Measurements from ENCODE around the gene TMTC2.

DNA sequence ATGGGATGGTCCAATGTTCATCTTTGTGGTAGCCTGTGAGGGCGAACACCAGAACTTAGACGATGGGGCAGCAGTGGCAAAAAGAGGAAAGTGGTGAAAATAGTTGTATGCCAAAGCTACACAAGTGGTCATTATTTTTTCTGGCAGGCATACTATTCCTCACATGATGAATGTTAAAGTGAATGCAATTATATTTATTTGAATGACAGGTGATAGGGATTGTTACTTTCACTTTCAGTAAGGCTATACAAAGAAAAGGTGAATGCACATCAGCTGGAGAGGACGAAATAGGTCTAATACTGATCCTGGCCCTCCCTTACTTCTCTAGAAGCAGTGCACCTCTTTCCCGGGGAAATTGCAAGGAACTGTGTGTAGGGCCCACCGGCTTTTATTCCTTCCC is 470.1 kb downstream of the TMTC2 start:
- TF ChIP-seq EZH2 (IDR thresholded peaks at IDR 0.05) = no peak
- no peak for TF ChIP-seq POLR2AphosphoS5 (IDR thresholded peaks at IDR 0.05; ENCODE audit: borderline replicate concordance, low read depth, low read length)

All from SK-N-MC (cell line).